GM11168 (cell line): ENCODE data around the gene ATP6V0E1.
"Not testable (repeated sequence)": the region's sequence is repeated elsewhere in the genome, so short reads cannot be mapped to it uniquely, and the experiment has no call there.

ENCODE experiments used
- in situ Hi-C: fragments of 300-500 bp; cut with MboI; formaldehyde crosslinking; loops from one replicate; pipeline ENCODE4 v1.12.0; 2022; ENCODE audit warnings: low sequenced_read_pairs; ENCODE audit not compliant: unreplicated experiment

The ATP6V0E1 gene

GRCh38 chr5:172988276-172988675, 4.7 kb downstream of the ATP6V0E1 start:
- in situ Hi-C loops: loop anchor here (10.0 kb wide), 1 partner anchor 157 kb away; the partner anchor contains the start of gene BNIP1

- in situ Hi-C loops: loop anchor here (5.0 kb wide), 1 partner anchor 62 kb away; no protein-coding TSS in a partner anchor
Measured at GRCh38 chr5:172990776-172991175, 7.2 kb downstream of the ATP6V0E1 start.

GRCh38 chr5:172994405-172994804, 10.8 kb downstream of the ATP6V0E1 start:
- in situ Hi-C loops: loop anchor here (5.0 kb wide), 1 partner anchor 58 kb away; no protein-coding TSS in a partner anchor

- in situ Hi-C loops: no loop called here
Measured at GRCh38 chr5:172999372-172999973, 15.9 kb downstream of the ATP6V0E1 start.

GRCh38 chr5:172999974-173000373, 16.4 kb downstream of the ATP6V0E1 start:
- in situ Hi-C loops: no loop called here

GRCh38 chr5:173001229-173001841, 17.8 kb downstream of the ATP6V0E1 start:
- in situ Hi-C loops: no loop called here

- in situ Hi-C loops: no loop called here
Measured at GRCh38 chr5:173003360-173003759, 19.8 kb downstream of the ATP6V0E1 start.

- in situ Hi-C loops: no loop called here
Measured at GRCh38 chr5:173004013-173004412, 20.4 kb downstream of the ATP6V0E1 start.

- in situ Hi-C loops: no loop called here
Measured at GRCh38 chr5:173004447-173004846, 20.9 kb downstream of the ATP6V0E1 start.

GRCh38 chr5:173010021-173010420, 26.4 kb downstream of the ATP6V0E1 start:
- in situ Hi-C loops: no loop called here

- in situ Hi-C loops: no loop called here
Measured at GRCh38 chr5:173010547-173011464, 27.2 kb downstream of the ATP6V0E1 start.

GRCh38 chr5:173011566-173011965, 28.0 kb downstream of the ATP6V0E1 start:
- in situ Hi-C loops: no loop called here

GRCh38 chr5:173012882-173013281, 29.3 kb downstream of the ATP6V0E1 start:
- in situ Hi-C loops: no loop called here

GRCh38 chr5:173014671-173015070, 31.1 kb downstream of the ATP6V0E1 start:
- in situ Hi-C loops: no loop called here

GRCh38 chr5:173015192-173015591, 31.6 kb downstream of the ATP6V0E1 start:
- in situ Hi-C loops: no loop called here

- in situ Hi-C loops: no loop called here
Measured at GRCh38 chr5:173015598-173016455, 32.3 kb downstream of the ATP6V0E1 start.

- in situ Hi-C loops: no loop called here
Measured at GRCh38 chr5:173016598-173017046, 33.1 kb downstream of the ATP6V0E1 start.

- in situ Hi-C loops: not testable (repeated sequence)
Measured at GRCh38 chr5:173017087-173017486, 33.5 kb downstream of the ATP6V0E1 start.

GRCh38 chr5:173018358-173018757, 34.8 kb downstream of the ATP6V0E1 start:
- in situ Hi-C loops: no loop called here

- in situ Hi-C loops: no loop called here
Measured at GRCh38 chr5:173020154-173020581, 36.6 kb downstream of the ATP6V0E1 start.
